VCaP (cell line): ENCODE results near the gene NKAIN2.

ENCODE experiments used
- H3K27ac ChIP-seq: fragments of 450-650 bp; 2 replicates; pipeline ENCODE4 v1.5.1; 2017
- TF ChIP-seq, protein P1 (sequence below): fragments of 450-650 bp; conservative IDR thresholded peaks from 2 replicates; pipeline ENCODE4 v1.5.1; 2017; ENCODE audit warnings: mild to moderate bottlenecking, moderate library complexity

Gene NKAIN2

DNA sequence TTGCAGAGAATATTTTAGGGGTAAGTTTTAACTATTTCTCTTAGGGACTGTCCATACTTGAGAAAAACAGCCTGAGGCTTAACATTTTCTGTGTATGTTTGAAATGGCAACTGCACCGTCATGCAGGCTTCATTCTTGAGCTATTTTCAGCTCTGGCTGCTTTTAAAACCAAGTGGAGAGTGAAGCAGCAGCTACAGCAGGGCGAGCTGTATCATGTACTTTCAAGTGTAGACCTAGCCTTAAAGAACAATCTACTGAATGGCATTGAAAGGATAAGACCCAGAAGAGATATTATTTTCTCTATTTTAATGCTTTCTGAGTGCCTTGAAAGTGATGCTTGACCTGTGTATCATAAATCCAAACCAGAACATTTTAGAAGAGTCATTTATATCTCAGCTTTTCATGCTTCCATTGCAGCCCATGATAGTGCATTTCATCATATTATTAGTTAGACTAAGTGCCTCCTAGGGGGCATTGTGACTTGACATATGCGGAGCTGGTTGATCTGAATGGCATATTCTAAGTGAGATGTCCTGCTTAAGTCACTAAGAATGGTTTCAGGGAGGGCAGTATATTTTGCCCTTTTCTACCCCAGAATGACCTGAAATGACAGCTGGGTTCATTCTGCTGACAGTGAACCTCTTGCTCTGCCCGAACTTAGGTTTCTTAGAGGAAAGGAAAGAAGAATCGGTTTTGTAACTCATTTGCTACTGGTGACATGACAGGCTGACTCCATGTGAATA, 85.3 kb downstream of the NKAIN2 start:
- TF ChIP-seq, protein P1, sequence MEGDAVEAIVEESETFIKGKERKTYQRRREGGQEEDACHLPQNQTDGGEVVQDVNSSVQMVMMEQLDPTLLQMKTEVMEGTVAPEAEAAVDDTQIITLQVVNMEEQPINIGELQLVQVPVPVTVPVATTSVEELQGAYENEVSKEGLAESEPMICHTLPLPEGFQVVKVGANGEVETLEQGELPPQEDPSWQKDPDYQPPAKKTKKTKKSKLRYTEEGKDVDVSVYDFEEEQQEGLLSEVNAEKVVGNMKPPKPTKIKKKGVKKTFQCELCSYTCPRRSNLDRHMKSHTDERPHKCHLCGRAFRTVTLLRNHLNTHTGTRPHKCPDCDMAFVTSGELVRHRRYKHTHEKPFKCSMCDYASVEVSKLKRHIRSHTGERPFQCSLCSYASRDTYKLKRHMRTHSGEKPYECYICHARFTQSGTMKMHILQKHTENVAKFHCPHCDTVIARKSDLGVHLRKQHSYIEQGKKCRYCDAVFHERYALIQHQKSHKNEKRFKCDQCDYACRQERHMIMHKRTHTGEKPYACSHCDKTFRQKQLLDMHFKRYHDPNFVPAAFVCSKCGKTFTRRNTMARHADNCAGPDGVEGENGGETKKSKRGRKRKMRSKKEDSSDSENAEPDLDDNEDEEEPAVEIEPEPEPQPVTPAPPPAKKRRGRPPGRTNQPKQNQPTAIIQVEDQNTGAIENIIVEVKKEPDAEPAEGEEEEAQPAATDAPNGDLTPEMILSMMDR = no peak
- H3K27ac ChIP-seq = no peak overlapping the region

DNA sequence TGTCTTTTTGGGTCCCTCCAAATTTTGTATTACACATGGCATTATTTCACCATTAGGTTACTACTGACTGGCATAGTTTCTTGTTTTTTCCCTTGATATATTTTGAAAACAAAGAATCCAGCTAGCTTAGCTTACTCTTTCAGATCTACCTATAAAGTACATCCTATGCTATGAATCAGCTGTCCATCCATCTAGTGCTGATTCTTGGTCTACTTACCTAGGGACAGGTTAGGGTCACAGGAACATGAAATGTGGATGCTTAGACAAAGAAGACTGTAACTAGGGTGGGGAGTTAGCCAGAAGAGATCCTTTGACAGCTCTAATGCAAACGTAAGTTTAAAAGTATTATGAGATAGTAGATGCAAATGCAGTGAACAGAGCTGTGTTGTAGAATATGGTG, 91.7 kb downstream of the NKAIN2 start:
- no peak overlapping the region for H3K27ac ChIP-seq
- TF ChIP-seq, protein P1 = no peak

DNA sequence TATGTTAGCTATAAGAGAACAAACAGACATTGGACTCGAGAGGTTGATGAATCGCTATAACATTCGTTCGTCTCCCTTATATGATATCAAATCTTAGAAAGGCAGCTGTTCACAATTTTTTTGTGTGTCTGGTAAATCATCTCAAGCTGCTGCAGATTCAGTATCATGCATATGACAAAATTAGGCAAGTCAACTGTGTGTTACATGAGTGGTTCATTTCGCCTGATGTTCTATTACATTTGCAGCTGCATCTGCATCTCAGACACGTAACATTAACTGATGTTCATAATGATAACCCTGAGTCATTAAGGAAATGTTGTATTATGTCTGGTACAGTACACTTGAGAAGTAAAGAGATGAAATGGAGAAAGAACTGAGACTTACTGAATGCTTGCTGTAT, 92.1 kb downstream of the NKAIN2 start:
- no peak overlapping the region for H3K27ac ChIP-seq
- TF ChIP-seq, protein P1 = no peak

DNA sequence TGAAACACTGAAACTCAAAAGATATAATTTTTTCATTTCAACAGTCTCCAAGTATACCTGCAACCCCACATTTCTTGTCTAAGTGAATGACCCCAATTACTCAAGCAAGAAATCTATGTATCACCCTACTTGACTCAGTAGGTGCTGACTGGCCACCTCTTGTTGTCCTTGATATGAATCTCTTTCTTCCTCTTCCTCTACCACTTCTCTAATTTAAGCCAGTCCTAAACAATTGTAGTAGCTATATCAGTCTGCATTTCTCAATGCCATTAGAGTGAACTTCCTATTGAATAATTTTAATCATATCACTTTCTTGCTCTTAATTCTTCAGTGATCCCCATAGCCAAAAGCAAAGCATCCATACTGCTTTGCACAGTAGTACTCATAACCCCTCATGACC, 93.2 kb downstream of the NKAIN2 start:
- TF ChIP-seq, protein P1 = no peak
- no peak overlapping the region for H3K27ac ChIP-seq

DNA sequence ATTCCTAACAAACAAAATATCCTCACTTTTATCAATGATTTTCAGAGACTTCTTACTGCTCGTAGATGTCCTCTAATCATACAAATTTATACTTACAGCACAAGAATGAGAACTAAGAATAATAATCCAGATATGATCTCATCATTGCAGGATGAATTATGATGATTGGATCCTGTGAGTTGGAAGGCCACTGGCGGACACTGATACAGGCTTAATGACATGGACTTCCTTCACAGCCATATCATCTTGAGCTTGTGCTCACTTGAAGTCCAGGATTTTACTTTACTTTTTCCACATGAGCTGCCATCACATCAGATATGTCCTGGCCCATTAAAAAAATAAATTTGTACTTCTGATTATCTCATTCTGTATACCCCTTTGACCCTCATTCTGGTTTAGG, 94.3 kb downstream of the NKAIN2 start:
- TF ChIP-seq, protein P1 = no peak
- no peak overlapping the region for H3K27ac ChIP-seq

DNA sequence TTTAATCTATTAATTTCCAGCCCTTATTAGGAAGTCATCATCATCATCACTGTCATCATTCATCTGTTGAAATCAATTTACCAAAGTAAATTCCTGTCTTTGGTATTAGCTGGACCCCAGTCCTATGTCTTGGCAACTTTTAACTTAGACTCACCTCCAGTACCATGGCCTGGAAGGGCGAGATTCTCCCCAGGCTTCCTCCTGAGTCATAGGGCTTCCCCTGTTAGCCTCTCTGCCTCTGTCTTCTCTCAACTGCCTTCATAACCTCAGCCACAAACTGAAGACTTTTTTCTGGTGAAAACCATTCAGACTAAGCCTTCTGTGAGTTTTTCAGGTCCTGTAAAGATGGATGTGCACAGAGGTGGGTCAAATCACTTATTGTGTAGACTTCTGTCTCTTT, 95.0 kb downstream of the NKAIN2 start:
- TF ChIP-seq, protein P1 = no peak

DNA sequence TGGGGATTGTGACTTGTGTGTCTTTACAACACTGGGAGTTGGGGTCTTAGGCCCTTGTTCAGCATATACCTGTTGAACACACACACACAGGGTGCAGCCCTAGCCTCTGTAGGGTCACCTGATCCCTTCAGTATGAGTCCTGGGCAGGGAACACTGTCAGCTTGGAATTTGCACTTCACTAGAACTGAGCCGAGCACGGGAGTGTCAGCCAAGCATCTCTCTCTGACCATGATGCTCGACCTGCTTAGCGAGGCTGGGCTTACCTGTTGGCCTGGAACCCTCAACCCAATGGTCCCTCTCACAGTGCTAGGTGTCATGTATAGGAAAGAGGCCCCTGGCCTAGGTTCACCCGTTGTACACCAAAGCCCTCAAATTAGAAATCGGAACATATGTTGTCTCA, 96.1 kb downstream of the NKAIN2 start:
- H3K27ac ChIP-seq = no peak overlapping the region
- TF ChIP-seq, protein P1 = no peak

More for the DNA sequence above, 95.0 kb downstream of the NKAIN2 start:
- no peak overlapping the region for H3K27ac ChIP-seq
